Fibroblast of skin of right biceps (primary cell): ENCODE measurements around the gene VCAN.

Experiments
- DNase-seq: peaks from one replicate; pipeline ENCODE4 v3.0.0-alpha.2; 2013

Gene VCAN

DNA sequence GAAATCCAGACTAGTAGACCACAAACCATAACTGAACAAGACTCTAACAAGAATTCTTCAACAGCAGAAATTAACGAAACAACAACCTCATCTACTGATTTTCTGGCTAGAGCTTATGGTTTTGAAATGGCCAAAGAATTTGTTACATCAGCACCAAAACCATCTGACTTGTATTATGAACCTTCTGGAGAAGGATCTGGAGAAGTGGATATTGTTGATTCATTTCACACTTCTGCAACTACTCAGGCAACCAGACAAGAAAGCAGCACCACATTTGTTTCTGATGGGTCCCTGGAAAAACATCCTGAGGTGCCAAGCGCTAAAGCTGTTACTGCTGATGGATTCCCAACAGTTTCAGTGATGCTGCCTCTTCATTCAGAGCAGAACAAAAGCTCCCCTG, 68.6 kb downstream of the VCAN start:
- no peak for DNase-seq

DNA sequence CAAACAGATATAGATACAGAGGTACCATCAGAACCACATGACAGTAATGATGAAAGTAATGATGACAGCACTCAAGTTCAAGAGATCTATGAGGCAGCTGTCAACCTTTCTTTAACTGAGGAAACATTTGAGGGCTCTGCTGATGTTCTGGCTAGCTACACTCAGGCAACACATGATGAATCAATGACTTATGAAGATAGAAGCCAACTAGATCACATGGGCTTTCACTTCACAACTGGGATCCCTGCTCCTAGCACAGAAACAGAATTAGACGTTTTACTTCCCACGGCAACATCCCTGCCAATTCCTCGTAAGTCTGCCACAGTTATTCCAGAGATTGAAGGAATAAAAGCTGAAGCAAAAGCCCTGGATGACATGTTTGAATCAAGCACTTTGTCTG, 69.2 kb downstream of the VCAN start:
- DNase-seq, result no peak

DNA sequence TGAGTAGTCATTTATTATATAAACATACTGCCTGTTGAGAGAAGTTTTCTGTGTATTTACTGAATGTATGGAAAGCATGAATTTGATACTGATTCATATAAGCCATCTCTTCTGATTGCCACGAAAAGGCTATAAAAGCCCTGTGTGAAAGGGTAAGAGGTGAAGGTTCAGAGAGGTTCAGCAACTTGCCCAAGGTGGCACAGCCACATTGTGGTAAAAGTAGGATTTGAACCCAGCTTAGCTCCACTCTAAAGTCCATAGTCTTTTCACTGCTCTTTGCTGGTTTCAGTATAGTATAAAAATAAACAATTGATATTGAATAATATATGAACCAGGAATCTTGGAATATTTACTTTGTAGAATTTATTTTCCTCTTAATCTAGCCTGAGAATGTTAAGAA, 71.3 kb downstream of the VCAN start:
- DNase-seq, result no peak

DNA sequence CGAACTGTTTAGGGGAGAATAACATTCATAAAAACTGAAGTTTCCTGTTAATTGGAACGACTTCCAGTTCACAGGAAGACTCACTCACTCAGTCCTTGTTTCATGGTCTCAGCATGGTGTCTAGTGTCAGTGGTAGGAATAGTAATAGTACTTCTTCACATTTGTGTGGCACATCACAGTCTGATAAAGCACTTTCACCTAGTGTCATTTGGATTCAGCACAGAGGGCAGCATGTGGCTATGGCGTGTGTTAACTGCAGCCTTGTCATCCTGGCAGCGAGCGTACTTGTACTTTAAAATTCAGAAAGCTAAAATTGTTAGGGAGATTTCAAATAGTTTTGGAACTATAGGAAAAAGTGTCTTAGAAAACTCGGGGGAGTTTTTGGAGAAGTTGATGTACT, 72.4 kb downstream of the VCAN start:
- DNase-seq, result no peak

DNA sequence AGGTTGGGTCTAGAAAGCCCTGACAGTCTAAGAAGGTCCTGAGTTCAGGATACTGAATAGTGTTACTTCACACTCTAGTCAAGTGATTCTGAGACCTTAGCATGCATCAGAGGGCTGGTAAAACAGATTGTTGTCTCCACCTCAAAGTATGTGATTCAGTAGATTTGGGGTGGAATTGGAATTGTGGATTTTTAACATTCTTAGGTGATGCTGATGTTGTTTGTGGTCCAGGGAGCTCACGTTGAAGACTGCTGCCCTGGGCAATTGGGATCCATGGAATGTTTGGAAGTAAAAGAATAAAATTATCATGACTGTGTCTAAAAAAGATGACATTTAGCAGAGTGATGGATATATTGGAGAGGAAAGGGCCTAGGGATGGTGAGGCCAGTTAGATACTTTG, 75.6 kb downstream of the VCAN start:
- peak; percentile 84 for DNase-seq

DNA sequence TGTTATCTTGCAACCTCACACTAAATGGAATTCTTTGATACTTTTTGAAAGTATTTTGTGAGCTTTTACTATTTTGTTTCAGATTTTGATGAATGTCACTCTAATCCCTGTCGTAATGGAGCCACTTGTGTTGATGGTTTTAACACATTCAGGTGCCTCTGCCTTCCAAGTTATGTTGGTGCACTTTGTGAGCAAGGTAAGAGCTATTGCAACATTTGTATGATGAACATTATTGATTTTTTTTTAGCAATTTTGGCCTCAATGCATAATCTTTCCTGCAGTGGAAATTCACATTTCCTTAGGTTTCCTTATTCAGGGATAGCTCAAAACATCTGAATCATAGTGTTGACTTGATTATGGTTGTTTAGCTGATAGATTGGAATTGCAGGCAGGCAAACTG, 76.3 kb downstream of the VCAN start:
- DNase-seq, result no peak

DNA sequence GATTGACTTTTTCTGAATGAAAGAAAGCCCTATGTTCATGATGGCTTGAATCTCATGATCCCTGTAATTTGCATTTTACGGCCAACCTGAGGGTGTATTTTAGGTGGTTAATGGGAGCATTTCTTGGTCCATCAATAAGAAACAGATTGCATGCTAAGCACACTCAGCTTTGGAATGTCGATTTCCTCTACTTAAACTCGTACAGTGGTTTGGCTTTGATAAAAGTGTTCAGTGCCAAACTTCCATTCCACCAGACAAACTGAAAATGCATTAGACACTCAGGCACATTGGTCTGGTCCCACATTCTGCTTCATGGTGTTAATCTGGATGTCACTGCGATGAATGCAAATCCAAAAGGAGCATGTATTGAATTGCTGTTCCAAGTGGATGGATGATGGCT, 77.0 kb downstream of the VCAN start:
- DNase-seq, result peak; percentile 75

DNA sequence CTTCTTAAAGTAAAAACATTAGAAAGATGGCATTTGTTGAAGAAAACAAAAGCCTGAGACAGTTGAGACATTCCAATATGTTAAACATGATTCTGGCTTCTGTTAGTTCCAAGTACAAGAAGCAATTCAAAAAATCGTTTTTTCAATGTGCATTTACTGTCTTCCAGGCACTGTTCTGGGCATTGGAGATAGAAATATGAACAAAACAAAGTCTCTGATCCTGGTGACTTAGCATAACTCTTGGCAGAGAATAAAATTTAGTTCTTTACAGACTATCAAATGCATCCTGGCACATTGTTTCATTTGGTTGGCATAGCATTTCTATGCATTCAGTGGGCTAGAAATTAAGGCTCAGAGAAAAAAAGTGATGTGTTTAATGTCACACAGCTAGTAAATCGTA, 77.5 kb downstream of the VCAN start:
- DNase-seq, result no peak

DNA sequence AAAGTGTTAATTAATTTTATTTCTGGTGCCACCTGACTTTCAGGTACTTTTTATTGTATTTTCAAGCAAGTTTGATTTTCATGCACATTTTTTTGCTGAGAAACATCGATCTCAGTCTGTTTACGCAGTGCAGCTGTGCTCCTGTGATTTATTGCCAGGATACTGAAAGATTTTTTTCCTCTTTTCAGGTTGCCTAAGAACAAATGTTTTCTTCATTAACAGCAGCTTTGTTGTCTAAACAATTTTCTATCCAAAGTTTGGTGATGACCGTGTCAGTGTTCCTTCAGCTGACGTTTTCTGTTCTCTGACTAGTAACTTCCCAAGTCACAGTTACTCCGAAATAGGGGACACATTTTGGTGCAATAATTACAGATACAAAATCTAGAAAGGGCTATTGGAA, 78.1 kb downstream of the VCAN start:
- DNase-seq, result no peak

DNA sequence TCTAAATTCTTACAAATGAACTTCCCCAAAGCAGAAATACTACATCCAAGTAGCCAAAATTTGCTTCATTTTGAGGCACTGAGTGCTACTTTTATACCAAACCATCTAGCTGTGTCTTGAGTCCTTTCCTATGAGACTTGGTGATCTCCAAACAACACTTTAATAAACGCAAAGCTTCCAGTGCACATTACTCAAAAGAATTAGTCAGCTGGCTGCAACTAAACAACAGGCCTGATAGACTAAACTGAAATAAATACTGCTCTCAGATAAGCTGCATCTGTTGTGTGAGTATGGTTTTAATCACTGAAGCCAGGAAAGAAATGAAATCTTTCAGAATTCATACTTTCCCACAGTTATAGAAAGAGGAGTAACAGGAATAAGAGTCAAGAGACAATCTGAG, 80.3 kb downstream of the VCAN start:
- peak; percentile 30 for DNase-seq

DNA sequence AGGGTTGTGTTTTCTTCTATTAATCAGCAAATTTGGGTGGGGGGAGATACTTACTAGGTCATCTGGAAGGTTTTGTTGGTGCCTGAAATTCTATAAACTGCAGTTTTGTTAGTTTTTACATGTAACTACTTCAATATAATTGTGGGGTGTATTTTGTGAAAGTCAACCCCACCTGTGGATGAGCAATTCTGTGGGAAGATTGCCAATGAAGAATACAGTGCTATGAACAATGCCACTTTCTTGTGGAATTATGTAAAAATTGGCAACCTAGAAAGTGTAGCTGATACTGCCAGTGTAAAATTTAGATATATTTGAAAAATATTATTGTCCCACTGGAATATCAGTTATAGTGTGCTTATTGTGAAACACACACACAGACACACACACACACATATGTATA, 80.7 kb downstream of the VCAN start:
- DNase-seq, result no peak

DNA sequence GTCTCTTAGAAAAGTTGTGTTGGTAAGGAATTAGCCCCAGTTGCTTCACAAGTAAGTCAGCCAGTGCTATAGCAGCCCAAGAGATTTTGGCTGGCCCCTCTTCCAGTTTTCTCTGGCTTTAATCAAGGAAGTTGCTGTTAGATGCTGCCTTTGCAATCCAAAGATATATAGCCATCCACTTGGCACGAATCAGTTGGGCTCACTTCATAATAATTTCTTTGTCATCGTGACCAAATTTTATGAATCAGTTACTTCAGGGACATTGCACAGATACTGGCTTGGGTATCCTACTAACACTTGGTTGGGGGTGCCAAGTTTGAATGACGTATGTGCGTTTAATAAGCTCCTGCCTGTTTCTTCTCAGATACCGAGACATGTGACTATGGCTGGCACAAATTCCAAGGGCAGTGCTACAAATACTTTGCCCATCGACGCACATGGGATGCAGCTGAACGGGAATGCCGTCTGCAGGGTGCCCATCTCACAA, 81.5 kb downstream of the VCAN start:
- DNase-seq, result peak; percentile 50

DNA sequence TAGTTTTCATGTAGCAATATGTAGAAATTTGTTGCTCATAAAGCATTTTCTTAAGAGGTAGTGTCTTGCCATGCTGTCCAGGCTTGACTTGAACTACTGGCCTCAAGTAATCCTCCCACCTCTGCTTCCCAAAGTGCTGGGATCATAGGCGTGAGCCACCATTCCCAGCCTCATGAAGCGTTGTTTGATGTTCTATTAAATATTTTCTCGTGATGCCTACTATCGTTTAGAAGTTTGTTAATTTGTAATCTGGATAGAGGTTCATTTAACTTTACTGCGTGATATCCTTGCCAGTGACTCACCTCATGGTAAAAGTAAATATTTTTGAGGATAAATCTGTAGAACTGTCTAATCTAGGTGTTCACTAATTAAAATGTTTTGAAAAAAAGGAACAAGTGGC, 82.6 kb downstream of the VCAN start:
- DNase-seq, result no peak

DNA sequence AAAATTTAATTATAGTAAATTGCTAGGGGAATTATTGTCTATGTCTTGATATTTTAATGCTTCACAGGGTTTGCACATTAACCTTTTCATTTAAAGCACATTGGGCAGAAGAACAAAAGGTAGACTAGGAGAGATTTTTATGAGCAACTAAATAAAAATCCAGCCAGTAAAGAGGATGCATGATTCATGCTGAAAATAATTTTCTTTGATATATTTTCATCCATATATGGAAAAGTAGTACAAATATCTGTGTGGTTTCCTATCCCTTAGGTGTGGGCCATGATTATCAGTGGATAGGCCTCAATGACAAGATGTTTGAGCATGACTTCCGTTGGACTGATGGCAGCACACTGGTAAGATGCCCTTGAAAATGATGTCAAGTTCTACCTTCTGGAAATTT, 83.1 kb downstream of the VCAN start:
- peak; percentile 71 for DNase-seq

DNA sequence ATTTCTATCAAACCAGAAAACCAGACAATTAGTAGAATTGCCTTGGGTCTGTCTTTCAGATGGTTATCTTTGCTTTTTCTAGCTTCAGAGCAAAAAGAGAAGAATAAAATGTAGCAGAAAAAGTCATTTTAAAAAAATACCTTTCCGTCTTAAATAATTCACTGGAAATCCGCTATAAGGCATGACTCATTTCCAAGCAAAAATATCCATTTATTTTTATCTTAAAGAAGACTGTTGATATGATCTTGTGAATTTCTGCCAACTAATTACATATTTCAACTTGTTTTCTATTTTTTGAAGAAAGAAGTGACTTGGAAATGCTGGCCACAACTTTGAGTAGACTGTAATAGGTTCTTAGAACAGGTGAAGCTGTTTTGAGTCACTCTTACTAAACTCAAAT, 83.7 kb downstream of the VCAN start:
- DNase-seq, result no peak

DNA sequence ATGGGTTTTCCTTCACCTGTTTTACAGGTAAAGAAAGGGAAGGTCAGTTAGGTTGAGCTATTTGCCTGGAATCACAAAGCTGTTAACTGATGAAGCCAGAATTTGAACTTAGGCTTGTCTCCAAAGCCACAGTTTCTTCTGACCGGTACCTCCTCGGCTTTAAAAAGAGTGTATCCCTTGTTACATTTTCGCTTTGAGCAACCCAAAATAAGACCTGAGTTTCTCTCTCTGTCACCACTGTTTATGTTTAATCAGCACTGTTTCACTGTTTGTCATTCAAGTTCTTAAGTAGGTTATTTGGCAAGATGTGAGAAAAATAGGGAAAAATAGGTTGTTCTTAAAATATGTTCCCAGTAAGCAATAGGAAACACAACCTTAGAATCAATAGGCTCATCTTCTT, 84.6 kb downstream of the VCAN start:
- no peak for DNase-seq

DNA sequence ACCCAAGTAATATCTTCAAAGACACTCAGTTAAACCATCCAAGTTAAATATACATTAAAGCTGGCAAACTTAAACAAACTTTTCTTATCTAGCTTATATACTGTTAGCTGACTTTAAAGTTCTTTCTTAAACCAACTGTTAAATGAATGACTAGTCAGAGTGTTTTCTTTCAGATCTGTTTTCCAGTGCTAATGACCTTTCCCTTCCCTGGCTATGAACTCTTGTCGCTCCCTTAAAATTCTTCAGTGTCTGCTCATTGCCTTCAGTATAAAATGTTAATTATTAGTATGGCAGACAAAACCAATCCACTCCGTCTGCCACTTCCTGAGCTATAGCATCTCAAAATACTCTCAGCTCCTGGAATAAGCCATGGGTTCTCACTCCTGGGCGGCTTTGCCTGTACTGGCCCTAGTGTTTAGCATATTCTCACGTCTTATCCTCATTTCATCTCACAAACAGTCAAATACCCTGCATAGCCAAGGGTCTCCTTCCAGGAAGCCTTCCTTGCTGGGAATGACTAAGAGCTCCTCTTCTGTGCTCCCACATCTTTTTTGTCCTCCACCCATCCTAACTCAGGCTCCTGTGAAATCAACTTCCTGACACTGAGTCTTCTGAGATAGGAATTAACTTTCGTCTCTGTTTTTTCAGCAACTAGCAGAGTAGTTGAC, 87.7 kb downstream of the VCAN start:
- DNase-seq, result peak; percentile 34

DNA sequence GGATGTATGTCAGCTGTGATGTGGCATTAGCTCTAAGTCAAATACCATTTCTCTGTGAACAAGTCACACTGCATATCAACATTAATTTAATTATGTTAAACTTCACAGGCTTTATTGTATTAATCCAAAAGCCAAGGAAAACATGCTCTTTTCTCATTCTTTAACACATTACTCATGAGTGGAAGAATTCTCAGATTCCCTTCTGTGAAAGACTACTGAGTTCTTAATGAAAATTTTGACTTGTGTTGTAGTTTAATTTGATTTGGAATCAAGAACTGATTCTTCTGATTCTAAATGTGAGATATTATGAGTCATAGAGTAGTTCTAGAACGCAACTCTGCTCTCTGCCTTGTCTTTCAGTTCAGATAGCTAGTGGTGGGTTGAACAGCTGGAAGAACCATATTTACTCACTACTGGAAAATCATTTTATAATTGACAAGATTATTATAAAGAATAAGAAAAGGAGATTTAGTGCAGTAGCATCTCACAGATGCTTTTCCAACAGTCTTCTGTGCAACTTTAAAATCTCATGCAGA, 90.6 kb downstream of the VCAN start:
- DNase-seq, result peak; percentile 44

DNA sequence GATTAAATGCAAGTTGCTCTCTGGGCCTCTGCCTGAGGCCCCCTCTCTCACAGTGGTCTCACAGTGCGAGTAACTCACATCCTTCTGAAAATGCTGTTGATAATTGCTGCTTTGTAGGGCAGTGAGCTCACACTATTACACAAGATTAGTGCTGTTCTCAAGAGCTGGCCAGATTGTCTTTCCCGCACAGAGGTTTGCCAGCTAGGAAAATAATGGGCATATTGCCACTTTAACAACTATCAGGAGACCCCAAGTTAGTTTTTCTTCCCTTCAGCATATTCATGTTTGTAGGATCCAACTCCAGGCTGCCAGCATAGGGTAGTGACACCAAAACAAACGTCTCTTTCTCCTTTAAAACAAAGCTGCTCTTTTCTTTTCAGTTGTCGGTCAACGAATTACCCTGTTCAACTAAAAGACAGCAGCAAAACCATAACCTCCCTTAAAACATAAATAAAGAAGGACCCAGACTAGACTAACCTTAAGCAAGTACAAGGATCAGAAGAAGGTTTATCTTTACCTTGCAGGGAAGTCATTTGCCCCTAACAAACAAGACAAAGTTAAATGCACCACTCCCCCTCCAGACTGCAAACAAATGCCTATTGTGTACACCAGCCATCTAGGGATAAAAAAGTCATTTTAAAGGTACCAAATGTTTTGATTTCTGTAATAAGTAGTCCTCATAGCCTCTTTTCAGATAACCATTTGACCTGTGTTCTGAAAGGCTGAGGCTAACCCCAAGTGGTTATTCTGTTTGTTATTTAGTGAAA, 91.4 kb downstream of the VCAN start:
- no peak for DNase-seq

DNA sequence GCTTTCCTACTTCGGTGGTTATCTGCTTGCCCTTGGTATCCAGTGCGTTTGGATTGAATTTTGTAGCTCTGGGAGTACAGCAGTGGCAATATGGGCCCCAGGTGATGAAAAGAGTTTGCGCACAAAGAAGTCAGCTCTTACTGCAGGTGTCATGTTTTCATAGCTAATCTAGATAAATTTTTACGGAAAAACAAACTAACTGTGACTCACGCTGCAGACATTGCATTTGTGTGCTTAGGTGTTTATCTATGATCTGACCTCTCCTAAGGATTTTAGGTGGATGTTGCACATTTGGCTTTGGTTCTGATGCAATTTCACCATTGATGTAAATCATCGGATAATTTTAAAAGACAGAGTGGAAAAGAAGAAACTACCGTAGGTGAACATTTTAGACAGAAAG, 92.1 kb downstream of the VCAN start:
- DNase-seq, result no peak

DNA sequence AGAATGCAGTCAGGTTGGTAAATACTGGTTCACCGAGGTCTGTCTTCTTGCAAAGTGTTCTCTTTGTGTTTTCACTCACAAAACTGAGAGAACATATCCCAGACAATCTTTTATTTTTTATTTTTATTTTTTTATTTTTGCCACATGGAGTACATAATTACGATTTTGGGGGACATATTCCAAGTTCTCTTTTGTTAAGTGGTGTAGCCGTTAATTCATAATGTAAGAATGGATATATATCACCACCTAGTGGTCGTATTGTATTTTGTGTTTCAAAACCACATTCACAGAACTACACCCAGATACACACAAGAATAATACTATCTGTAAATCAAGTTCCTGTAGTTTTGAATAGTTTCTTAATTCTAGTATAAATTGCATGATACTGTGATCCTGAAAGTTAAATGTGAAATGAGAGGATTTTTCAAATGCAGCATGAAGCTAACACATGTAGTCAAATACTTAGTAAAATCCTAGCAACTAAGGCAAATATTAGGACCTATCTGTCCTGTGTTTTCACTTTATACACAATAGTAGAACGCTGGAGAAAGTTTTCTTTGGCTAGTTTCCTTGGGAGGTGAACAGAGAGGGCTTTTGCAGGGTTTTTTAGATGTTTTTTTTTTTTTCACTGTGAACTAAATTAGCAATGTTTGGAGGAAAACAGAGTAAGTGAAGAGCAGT, 92.7 kb downstream of the VCAN start:
- DNase-seq, result peak; percentile 47

DNA sequence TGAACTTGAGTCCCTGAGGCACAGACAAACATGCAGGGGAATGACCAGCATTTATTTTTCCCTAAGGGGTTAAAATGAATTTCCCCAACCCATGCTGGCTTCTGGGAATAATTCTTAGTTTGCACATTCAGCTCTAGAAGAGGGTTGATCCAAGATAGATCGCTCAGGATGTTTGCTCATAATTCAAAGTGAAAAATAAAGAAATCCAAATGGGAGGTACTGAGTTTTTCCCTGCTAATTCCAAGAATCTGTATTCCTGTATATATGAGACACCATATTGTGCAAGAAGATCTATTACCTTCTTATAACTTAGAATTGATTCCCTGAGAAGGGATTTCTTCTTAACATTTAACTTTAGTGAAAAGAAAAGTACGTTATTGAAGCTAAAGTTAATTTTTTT, 96.2 kb downstream of the VCAN start:
- peak; percentile 55 for DNase-seq

DNA sequence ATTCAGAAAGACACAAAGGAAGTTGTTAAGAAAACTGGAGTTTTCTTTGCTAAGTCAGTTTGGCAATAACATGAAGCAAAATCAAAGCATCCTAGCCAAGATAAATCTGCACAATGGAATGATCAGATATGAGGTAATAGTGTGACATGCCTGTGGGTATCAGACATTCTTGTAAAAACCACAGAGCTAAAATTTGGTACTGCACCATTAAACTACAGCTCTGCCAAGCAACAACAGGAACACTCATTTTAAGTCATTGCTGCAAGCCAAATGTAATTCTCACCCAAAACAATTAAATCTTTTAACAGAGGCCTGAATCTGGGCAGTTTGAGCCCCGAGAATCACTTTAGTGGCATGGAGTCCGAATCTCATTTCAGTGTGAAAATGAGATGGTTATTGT, 96.6 kb downstream of the VCAN start:
- peak; percentile 94 for DNase-seq

DNA sequence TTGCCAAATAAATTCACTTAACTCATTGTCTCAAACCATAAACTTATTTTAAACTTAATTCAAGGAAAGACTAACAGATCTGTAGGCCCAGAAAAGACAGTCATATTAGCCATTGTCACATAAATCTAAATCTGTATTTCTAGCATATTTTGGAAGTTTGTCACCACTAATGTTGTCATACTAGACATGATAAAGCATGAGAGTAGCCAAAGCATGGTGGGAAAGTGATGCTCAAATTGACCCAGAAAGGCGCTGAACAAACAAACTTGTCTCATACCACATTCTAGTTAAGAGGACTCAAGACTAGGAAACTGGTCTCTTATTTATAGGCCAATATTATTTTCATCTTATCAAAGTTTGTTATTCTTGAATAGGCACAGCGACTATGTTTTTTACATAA, 99.4 kb downstream of the VCAN start:
- DNase-seq, result peak; percentile 67
